ENCODE results near the gene LHFPL6.

- TF ChIP-seq CTCF (IDR thresholded peaks at IDR 0.05) (no peak), POLR2A (IDR thresholded peaks at IDR 0.05) (no peak)
These were observed 199.9 kb downstream of the LHFPL6 start for GRCh38 chr13:39403106-39403505.
